Posterior cingulate gyrus (tissue), 11 donors: Measurements from ENCODE around the gene GUCY2D.

ENCODE experiments used
- DNase-seq, 10 donors: peaks; one replicate each; pipeline versions ENCODE4 v3.0.0 to v3.0.0-alpha.2; 2020 to 2021; ENCODE audit warnings: mixed read lengths in 3 of 10
- intact Hi-C: fragments of 100-400 bp; cut with DNase I; formaldehyde crosslinking; loops from one replicate; pipeline ENCODE4 v1.15.1; 2023

GUCY2D gene

DNA sequence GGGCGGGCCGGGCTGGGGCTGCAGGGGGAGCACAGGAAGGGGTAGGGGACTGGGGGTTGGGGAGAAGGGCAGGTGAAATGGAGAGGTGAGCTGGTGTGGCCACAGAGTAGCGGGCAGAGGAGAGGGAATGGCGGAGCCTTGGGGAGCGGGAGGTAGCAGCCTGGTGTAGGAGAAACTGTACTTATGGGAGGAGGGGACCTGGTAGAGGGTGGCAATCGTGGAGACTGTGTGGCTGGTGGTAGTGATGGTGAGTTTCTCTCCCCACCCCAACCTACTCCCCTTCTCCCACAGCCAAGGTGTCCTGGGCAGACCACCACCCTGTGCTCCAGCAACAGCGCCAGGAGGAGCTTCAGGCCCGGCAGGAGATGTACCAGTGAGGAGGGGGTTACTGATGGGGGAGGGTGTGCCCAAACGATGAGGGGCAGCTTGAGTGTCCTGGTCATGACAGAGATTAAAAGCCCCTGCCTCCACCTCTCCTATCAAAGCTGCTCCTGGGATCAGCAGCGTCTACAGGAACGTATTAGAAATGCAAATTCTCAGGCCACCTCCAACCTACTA lies 37.3 kb downstream of the GUCY2D start:
- intact Hi-C loops = loop anchor here (10.0 kb wide), 1 partner anchor 295 kb away; no protein-coding TSS in a partner anchor
- DNase-seq = no peak

DNA sequence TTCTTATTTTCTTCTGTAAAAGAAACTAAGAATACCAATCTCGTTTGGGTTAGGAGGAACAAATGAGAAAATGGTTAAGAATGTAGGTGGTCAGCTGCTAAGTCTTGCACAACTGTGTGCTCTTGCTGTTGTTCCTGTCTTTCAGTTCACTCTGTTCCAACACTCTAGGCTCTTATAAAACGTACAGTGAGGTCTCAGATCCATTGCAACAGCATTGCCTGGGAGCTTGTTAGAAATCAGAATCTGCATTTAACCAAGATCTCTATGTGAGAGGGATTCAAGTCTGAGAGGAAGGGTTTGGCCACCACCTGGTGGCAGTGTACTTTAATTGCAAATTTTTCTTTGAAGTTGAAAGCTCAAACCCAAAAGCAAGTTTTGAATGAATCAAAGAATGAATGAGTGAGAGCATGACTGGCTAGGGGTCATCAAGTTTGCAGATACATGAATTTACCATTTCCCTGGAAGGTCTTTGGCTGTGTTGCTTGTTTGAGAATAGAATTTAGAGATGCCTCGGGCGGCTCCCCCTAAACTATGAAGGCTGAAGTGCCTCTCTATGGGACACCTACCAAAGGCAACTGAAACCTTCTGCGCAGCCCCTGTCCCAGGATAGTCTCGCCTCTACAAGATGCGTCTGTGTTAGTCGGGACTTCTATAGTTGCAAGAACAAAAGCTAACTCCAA lies 39.0 kb downstream of the GUCY2D start:
- DNase-seq = peak in 2 of 10 donors; percentile 26 to 43
- intact Hi-C loops = loop anchor here (1.0 to 10.0 kb wide), 2 partner anchors 183 to 297 kb away; partner anchors contain the start of gene CYB5D1

DNA sequence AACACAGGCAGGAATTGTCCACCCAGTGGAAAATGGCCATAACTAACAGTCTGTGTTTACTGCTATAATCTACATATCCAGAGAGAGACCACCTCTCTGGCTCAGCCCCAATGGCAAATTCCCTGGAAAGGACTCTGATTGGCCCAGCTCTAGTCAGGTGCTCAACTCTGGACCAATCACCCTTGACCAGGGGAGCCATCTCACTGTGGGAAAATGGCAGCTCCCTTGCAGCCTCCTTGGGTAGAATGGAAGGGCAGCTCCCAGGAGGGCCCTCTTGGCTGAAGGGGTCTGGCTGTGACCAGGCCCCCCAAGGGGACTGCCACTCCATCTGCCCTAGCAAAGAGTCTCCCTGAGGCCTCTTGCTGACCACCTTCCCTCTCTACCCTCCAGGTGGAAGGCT lies 39.6 kb downstream of the GUCY2D start:
- intact Hi-C loops = loop anchor here (1.0 to 10.0 kb wide), 2 partner anchors 184 to 297 kb away; partner anchors contain the start of gene CYB5D1
- no peak for DNase-seq

DNA sequence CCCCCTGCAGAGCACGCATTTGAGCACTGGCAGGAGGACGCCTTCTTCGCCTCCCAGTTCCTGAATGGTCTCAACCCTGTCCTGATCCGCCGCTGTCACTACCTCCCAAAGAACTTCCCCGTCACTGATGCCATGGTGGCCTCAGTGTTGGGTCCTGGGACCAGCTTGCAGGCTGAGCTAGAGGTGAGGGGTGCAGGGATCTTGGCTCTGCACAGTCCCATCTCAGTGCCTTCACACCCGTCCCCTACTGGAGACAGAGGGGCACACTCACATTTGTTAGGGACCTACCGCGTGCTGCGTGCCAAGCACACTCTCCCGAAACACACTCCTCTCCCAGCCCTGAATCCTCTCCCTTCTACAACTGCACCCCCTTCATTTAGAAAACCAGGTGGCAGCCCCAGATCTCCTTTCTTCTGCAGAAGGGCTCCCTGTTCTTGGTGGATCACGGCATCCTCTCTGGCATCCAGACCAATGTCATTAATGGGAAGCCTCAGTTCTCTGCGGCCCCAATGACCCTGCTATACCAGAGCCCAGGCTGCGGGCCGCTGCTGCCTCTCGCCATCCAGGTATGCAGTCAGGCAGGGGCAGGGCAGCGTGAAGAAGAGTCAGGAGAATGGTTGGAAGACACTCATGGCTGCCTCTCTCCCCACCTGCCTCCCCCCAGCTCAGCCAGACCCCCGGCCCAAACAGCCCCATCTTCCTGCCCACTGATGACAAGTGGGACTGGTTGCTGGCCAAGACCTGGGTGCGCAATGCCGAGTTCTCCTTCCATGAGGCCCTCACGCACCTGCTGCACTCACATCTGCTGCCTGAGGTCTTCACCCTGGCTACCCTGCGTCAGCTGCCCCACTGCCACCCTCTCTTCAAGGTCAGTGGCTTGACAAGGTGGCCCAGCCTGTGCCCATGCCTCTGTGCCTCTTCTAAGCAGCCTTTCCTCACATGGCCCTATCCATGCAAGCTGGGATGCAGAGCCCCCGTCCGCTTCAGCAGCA lies 42.7 kb downstream of the GUCY2D start:
- intact Hi-C loops = loop anchor here (10.0 kb wide), 1 partner anchor 300 kb away; no protein-coding TSS in a partner anchor
- no peak for DNase-seq

DNA sequence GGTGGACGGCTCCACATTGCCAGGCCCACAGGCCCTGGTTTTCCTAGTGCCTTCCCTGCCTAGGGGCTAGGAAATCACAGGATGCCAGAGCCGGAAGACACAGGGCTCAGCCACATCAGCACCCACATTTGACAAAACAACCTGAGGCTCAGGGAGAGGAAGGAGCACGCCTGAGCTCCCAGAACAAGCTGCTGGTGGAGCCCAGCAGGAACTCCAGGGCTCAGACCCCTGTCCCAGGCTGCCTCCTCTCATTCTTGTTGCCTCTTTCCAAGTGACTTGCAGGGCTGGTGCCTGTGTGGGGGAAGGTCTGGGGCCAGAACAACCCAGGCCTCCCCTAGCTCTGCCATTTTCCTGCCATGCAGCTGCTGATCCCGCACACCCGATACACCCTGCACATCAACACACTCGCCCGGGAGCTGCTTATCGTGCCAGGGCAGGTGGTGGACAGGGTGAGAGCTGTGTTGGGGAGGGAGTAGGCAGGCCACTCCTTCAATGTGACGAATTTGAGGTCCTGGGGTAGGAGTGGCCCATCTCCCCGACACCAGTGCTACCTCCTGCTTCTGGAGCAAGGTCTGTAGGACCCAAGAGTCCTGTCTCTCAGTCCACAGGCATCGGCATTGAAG lies 44.0 kb downstream of the GUCY2D start:
- no peak for DNase-seq
- intact Hi-C loops = loop anchor here (10.0 kb wide), 1 partner anchor 302 kb away; no protein-coding TSS in a partner anchor

DNA sequence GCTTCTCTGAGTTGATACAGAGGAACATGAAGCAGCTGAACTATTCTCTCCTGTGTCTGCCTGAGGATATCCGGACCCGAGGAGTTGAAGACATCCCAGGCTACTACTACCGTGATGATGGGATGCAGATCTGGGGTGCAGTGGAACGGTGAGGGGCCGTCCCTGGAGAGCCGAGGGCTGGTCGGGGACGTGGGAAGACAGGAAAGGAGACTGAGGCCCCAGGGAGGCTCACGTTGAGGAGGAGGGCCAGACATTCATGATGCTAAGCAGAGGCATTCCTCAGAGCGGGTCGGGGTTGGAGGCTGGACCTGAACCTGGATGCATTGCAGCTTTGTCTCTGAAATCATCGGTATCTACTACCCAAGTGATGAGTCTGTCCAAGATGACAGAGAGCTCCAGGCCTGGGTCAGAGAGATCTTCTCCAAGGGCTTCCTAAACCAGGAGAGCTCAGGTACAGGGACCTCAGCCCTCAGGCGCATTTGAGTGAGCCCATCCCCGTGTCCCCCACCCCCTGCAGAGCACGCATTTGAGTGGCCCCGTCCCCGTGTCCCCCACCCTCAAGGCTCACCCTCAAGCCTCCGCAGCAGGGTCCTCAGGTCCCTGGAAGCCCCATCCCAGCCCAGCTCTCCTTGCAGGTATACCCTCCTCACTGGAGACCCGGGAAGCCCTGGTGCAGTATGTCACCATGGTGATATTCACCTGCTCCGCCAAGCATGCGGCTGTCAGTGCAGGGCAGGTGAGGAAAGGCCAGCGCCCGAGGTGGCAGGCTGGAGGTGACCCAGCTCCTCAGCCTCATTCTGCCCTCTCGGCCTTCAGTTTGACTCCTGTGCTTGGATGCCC lies 44.7 kb downstream of the GUCY2D start:
- intact Hi-C loops = loop anchor here (10.0 kb wide), 1 partner anchor 302 kb away; no protein-coding TSS in a partner anchor

DNA sequence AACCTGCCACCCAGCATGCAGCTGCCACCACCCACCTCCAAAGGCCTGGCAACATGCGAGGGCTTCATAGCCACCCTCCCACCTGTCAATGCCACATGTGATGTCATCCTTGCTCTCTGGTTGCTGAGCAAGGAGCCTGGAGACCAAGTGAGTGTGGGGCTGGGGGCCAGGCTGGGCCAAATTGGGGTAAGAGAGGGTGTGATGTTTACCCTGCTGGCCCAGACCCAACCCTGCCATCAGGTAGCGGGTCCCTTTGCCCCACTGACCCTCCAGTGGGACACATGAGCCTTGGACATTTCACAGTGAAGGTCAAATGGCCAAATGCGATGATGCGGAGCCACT lies 45.3 kb downstream of the GUCY2D start:
- intact Hi-C loops = loop anchor here (10.0 kb wide), 1 partner anchor 303 kb away; no protein-coding TSS in a partner anchor
- no peak for DNase-seq

More for the DNA sequence above, 44.7 kb downstream of the GUCY2D start:
- DNase-seq = no peak

DNA sequence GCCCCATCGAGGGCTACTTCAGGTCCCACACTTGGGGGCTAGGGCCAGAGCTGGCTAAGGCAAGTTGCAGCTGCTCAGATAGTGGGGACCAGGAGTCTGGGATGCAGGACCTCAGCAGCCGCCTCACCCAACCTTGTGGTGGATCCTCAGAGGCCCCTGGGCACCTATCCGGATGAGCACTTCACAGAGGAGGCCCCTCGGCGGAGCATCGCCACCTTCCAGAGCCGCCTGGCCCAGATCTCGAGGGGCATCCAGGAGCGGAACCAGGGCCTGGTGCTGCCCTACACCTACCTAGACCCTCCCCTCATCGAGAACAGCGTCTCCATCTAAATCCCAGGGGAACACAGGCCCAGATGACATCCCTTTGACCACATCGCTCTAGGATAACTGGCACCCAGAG lies 45.8 kb downstream of the GUCY2D start:
- no peak for DNase-seq
- intact Hi-C loops = loop anchor here (10.0 kb wide), 1 partner anchor 303 kb away; no protein-coding TSS in a partner anchor

DNA sequence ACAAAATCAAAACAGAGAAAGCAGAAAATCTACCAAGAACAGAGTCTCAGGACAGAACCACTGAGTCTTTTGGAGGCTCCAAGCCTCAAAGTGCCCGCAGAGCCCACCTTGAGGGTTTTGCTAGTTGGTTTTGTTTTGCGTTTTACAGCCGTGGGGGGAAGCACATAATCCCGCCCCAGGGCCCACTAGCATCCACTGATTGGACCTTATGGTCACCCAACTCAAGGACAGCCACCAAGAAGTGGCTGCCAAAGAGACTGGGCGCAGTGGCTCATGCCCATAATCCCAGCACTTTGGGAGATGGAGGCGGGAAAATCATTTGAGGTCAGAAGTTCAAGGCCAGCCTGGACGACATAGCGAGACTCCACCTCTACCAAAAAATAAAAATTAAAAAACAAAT lies 46.3 kb downstream of the GUCY2D start:
- intact Hi-C loops = loop anchor here (10.0 kb wide), 1 partner anchor 304 kb away; no protein-coding TSS in a partner anchor
- DNase-seq = no peak

DNA sequence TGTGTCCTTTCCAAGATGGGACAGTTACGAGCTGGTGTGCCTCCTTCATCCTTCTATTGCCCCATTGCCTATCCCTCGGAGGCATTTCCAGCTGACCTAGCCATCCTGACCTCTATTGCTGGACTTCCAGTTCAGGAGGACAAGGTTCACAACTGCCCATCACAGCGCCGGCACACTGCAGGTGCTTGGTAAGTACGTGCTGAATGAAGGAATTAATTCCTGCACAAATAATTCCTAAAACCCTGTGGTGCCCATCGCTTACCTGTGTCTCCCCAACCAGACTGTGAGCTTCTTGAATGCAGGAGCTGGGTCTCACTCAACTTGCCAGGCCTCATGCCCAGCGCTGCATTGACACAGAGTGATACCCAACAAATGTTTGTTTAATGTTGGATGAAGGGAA lies 49.4 kb downstream of the GUCY2D start:
- no peak for DNase-seq
- intact Hi-C loops = no loop called here

DNA sequence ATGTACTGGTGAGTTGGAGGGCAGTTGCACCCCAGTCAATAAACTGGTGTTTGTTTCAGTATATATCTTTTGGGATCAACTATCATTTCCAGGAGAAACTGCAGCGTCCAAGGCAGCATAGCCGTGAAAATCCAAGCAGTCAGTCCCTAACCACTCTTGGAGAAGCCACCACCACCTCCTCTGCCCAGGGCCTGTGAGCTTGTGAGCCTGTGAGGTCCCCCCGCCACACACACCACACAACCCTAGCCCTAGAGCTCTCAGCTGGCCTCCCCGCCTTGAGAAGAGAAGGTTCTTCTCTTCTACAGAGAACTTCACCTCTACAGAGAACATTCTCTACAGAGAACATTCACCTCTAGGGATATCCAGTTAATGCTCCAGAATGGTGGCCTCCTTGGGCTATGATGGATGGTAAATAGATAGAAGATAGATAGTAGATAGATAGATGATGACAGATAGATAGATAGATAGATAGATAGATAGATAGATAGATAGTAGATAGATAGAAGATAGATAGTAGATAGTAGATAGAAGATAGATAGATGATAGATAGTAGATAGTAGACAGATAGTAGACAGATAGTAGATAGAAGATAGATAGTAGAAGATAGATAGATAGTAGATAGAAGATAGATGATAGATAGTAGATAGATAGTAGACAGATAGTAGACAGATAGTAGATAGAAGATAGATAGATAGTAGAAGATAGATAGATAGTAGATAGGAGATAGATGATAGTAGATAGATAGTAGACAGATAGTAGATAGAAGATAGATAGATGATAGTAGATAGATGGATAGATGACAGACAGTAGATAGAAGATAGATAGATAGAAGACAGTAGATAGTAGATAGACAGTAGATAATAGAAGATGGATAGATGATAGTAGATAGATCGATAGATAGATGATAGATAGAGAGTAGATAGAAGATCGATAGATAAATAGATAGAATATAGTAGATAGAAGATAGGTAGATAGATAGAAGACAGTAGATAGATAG lies 50.1 kb downstream of the GUCY2D start:
- intact Hi-C loops = no loop called here
- no peak for DNase-seq

DNA sequence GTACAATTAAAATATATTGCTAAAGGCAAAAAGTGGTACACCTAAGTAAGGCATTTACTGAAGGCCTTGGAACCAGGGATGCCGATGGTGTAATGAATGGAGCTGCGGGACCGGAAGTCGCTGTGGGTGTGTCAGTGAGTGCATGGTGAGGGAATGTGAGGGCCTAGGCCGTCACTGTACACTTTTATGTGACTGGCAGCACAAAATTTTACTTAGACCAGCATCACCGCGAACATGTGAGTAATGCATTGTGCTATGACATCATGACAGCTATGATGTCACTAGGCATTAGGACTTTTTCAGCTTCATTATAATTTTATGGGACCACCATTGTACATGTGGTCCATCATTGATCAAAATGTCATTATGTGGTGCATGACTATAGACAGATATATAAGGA lies 51.2 kb downstream of the GUCY2D start:
- intact Hi-C loops = no loop called here
- DNase-seq = no peak

DNA sequence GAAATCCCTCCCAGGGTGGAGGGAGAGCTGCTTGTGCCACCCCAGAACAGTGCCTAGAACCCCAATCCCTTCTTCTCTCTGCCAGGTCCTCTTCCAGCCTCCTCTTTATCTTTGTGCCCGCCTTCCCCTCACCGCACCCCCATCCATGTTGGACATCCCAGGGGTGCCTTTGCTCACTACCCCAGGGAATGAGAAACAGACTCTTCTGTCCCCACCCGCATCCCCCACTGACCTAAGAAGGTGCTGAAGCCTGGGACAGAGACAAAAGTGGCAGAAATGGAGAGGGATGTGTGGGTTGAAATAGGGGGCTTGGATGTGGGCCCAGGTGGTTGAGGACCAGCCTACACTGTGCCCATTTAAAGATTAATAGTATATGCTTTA lies 53.4 kb downstream of the GUCY2D start:
- intact Hi-C loops = loop anchor here (5.0 kb wide), 2 partner anchors 64 to 189 kb away; no protein-coding TSS in a partner anchor
- no peak for DNase-seq

DNA sequence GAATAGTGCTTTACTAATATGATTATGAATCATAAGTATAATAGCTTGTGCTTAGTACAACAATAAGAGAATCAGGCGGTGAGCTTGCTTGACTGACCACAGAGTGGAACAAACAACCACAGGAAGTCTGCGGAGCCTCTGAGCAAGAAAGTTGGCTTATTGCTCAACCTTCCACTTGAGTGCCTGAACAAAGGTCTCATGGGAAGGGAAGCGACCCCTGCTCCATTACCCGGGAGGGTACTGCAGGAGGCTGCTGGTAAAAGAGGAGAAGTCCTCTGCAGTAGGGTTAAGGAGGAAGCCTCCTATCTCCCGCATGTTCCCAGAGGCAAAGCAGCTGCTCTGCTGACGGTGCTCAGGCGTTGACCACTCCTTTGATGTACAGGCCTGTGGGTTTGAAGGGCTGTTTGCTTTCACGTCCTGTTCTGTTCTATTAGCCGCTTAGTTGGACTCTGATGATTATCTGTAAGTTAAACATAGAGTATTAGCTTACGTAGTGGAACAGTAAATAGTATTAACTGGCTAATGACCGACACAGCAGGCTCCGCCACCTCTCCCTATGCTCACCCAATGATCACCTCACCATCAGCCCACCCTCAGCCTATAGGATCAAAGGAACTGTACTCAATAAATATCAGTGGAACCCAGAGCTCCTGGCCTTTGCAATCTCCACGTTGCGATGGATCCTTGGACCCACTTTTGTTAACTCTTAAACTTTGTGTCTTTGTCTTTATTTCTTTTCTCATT lies 54.0 kb downstream of the GUCY2D start:
- peak in 2 of 10 donors; percentile 36 for DNase-seq
- intact Hi-C loops = loop anchor here (5.0 kb wide), 2 partner anchors 64 to 189 kb away; no protein-coding TSS in a partner anchor

DNA sequence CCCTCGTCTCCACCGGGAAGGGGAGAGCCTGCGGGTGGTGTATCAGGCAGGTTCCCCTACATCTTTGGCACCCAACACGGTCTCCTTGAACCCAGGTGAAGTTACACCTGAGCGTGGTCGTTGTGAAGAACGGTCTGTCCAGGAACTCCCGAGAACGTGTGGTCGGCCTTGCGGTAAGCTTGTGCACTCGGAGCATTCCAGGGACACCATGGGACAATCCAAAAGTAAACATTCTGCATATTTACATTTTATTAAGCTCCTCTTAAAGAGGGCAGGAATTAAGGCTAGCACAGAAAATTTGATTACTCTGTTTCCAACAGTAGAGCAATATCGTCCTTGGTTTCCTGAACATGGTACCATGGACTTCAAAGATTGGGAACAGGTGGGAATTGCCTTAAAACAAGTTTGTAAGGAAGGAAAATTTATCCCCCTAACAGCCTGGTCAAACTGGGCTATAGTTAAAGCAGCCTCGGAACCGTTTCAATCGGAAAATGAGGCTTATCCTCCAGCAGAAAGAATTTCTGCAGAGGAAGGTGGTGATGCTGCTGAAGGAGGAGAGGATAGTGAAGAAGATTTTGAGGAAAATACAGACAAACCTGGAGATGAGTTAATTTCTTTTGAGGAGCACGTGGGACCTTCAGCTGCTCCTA lies 54.7 kb downstream of the GUCY2D start:
- intact Hi-C loops = loop anchor here (5.0 kb wide), 2 partner anchors 65 to 190 kb away; no protein-coding TSS in a partner anchor
- DNase-seq = peak in 1 of 10 donors; percentile 69

DNA sequence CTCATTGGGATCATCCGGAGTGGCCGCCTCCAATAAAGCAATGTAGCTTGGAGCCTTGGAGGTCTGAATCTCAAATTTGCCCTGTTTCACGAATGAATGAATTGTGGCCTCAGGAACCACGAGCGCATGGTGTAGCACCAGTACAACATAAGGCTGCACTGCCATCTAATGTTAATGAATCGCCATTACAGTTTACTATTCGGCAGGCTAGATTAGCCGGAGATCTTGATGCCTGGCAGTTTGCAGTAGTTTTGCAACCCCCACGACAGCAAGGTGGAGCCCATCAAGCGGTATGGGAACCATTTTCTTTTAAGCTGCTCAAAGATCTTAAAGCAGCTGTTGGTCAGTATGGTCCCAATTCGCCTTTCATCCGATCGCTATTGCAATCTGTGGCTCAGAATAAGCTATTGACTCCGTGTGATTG lies 55.3 kb downstream of the GUCY2D start:
- intact Hi-C loops = loop anchor here (5.0 kb wide), 2 partner anchors 65 to 190 kb away; no protein-coding TSS in a partner anchor
- DNase-seq = peak in 4 of 10 donors; percentile 15 to 31 (median 24)
